C4-2B (cell line): Measurements from ENCODE around the gene AP3B2.

Experiments
- CTCF ChIP-seq: fragments of 450-650 bp; conservative IDR thresholded peaks from 2 replicates; pipeline ENCODE4 v1.5.1; 2017; ENCODE audit warnings: mild to moderate bottlenecking
- ZFX ChIP-seq: fragments of 450-650 bp; IDR thresholded peaks from 2 replicates; pipeline ENCODE4 v1.6.1; 2017

GRCh38 chr15:82674873-82675272 lies 34.8 kb downstream of the AP3B2 start:
- no peak for TF ChIP-seq CTCF
- TF ChIP-seq ZFX = no peak
